Measurements from ENCODE around the gene NR0B2.
"Not testable (repeated sequence)": the region's sequence is repeated elsewhere in the genome, so short reads cannot be mapped to it uniquely, and the experiment has no call there.

Gene NR0B2

DNA sequence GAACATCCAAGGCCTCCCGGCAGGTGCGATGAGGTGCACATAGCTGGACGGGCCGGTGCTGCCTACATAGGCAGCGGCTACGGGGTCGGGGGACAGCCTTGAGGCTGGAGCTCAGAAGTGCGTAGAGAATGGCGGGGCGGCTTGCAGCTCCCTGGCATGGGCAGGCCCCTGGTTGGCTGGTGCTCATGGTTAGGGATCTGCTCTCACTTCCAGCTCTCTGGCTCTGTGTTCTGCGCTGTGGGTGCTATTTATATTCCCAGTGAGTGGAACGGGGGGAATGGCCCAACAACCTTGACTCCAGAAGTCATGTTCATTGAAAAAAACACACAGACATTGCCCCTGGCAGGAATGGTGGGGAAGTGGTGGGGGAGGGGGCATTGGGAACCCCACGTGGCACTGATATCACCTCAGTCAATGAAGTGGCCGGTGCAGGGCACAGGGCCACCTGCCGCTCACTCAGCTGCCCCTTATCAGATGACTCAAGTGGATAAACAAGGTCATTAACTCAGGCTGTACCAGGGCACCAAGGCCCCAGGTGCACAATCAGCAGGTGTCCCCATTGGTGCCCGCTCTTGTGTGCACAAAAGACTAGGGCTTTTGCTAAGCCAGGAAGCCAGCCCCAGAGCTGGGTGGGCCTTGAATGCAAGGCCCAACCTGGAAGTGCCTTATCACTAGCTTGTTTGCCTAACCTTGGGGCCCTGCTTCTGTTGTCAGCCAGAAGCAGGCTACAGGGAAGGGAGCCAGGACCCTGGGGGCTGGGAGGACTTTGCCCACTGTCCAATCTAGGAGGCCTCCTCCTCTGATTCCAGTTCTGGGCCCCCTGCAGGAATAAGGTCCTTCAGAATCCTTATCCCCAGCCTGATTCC lies at the start of gene NR0B2:
Gene NR0B2, minus strand, starts transcription at position 222 of the 866 bp plus-strand sequence. Its CDS starts 35 bp downstream, at position 187.
- no peak for DNase-seq (ENCODE audit: low read depth in 2 of 2)

DNA sequence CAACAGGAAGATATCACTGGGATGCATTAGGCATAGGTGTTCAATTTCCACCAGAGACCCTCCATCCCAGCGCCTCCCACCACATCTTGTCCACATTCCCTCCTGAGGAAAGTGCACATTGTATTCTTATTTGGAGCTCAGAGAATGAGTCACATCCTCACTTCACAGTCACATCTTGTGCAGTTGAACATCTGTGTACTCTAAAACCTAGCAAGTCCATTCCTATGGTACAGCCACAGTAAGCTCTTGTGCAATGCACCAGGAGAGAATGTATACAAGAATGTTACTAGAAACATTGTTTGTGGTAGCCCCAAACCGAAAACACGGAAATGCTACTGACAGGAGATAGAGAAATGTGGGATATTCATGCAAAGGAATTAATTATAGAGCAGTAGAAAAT lies 48.1 kb upstream of the NR0B2 start:
- DNase-seq (ENCODE audit: low read depth in 2 of 2), result no peak

DNA sequence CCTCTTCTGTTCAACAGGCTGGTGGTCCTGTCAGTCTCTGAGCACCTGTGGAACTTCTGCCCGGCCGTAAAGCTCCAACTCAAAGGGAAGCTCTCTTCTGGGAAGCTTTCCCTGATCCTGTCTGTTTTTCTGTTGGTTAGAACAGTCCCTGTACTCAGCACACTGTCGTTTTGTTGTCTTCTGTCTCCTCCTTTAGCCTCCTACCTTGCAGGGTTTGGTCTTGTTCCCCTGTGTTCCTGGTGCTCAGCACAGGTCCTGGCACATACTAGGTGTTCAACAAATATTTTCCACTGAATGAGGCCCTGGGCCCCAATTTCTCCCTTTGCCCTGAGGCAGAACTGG lies 46.8 kb upstream of the NR0B2 start:
- no peak for DNase-seq (ENCODE audit: low read depth in 2 of 2)

DNA sequence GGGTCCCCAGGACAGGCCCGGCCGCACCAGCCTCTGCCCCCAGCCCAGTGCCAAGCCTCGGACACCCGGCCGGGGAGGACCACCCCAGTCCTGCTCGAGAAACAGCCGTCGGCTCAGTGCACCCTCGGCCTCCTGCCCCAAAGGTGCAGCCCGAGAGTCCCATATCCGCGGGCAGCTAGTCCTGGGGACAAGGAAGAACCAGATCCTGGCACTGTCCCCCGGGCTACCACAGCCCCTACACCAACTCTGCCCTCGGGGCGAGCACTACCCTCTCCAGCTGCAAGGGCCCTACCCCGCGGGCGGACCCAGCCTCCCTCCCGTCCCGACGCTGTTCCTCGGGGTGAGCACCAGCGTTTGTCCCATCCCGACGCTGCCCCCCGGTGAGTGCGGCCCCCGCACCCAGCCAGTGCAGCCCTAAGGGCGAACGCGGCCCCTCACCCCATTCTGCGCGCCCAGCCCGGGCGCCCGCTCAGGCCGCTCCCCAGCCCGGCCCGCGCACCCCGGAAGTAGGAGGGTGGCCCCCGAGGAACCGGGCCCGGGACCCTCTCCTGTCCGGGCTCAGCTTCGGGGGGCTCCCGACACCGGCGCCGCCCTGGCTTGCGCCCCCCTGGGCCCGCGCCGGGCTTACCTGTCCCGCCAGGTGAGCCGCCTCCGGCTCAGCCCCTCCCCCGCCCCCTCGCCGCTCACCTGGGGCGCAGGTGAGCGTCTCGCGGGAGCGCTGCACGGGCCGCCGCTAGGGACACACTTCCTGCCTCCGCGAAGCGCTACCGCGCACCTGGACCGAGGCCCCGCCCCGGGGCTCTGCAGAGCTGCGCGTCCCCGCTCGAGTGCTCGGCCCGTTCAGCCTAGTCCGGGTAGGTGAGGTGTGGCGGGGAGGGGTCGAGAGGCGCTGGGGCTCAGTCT lies 46.2 kb upstream of the NR0B2 start, which contains the start of gene KDF1:
Gene KDF1, minus strand, starts transcription at position 747 of the 903 bp plus-strand sequence. CDS start 8,088 bp downstream, outside the sequence.
- peak in 1 of 2 donors; percentile 16 for DNase-seq (ENCODE audit: low read depth in 2 of 2)

DNA sequence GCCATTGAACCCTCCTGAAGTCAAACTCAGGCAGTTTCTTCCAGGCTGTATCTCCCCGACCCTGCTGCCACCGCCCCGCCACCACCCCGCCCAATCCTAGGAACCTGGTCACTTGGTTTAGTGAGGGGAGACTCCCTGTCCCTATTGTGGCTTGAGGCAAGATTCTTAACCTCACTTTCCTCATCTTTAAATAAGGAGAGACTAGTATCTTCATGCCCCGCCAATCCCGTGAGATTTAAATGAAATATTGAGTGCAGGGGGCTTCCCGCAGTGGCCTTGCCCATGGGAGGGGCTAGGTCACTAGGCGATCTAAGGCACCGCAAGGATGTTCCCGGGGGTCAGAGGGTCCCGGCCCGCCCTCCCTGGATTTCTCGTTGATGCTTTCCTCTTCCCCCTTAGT lies 45.5 kb upstream of the NR0B2 start:
- DNase-seq (ENCODE audit: low read depth in 2 of 2), result no peak

DNA sequence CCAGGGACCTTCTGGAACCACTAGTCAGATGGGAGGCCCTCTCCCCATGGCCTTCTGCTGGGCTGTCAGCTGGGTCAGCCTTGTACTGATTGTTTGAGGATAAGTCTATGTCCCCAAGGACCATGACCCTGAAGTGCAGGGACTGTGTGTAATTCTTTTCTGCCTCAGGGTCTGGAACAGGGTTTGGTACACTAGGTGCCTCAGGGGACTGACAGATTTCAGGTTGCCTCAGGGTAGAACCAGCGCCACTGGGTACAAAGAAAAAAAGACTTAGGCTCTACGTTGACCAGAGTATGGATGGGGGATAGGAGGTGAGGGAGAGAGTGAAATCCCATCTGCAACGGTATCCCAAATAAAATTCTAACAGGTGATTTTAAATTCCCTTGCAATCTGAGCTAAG lies 43.5 kb upstream of the NR0B2 start:
- no peak for DNase-seq (ENCODE audit: low read depth in 2 of 2)

- no peak for DNase-seq (ENCODE audit: low read depth in 2 of 2)
These were observed 42.5 kb upstream of the NR0B2 start for GRCh38 chr1:26956321-26956720.

- DNase-seq (ENCODE audit: low read depth in 2 of 2), result no peak
These were observed 39.6 kb upstream of the NR0B2 start for GRCh38 chr1:26953374-26953773.

DNA sequence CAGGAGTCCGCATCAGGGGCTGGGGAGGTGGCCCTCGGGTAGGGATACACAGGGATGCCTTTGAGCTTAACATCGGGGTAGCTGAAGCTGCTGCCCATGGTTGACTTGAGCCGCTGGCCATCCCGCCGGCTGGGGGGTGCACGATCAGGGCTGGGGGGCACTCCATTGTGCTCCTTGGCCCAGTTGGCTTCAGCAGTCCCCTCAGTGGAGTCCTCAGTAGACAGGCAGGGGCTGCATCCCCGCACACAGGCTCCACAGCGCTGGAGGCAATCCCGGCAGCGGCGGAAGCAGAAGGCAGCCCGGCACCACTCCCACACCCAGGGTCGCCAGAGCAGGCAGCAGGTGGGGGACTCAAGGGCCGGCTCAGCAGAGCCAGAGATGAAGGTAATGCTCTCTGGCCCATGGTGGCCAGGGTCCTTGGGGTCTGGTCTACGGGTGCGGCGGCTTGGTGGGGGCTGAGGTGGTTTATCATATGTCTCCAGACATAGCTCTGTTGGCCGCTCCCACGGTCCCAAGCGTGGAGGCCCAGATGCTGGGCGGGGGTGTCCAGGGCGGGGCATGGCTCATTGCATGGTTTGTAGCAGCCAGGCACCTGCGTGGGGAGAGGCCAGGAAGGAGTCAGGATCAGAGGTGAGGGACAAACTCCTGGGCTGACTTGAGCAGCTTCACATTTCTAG lies 38.2 kb upstream of the NR0B2 start:
- no peak for DNase-seq (ENCODE audit: low read depth in 2 of 2)

DNA sequence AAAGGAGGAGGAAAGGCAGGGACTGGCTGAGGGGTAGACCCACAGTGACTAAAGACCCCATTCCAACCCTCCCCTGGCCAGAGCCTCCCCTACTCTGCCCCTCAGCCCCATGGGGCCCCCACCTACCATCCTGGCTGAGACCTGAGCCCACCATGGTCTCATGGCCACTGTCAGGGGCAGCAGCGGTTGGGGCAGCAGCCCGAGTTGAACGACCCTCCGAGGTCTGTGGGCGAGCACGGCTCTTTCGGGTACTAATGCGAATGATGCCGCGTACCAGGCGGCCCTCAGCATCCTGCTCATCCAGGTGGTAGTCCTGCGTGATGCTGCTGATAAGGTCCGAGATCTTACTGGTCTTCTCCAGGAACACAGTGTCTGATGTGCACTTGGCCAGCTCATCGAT lies 37.4 kb upstream of the NR0B2 start:
- no peak for DNase-seq (ENCODE audit: low read depth in 2 of 2)

- no peak for DNase-seq (ENCODE audit: low read depth in 2 of 2)
These were observed 36.8 kb upstream of the NR0B2 start for GRCh38 chr1:26950602-26951001.

- DNase-seq (ENCODE audit: low read depth in 2 of 2), result no peak
These were observed 36.1 kb upstream of the NR0B2 start for GRCh38 chr1:26949926-26950319.

DNA sequence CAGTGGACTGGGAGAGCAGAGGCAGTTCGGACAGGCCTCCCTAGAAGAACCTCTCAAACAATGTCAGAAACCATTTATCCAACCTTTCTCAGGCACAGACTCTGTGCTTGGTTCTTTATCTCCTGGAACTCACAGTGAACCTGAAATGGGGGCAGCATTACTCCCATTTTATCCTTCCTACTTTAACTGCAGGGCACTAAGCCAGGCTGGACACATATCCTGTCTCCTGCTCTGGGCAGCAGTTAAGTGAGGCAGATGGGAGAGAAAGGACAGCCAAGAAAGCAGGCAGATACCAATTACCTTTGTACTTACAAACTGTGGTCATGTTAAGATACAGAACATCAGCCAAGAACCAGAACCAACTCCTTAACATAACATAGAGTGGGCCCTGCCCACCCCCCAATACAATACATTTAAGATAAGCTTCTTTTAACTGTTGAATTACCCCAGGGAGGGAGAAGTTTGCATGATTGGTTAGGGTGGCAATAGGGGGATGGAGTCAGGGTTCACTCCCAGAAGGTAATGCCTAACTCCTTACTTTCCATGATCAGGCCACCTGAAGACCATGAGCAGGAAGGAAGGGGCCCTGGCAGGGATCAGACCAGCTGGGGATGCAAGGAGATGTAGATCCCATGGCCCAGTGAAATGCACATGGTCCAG lies 35.6 kb upstream of the NR0B2 start:
- DNase-seq (ENCODE audit: low read depth in 2 of 2), result no peak

GRCh38 chr1:26948725-26949057 lies 34.9 kb upstream of the NR0B2 start:
- DNase-seq (ENCODE audit: low read depth in 2 of 2), result not testable (repeated sequence)

DNA sequence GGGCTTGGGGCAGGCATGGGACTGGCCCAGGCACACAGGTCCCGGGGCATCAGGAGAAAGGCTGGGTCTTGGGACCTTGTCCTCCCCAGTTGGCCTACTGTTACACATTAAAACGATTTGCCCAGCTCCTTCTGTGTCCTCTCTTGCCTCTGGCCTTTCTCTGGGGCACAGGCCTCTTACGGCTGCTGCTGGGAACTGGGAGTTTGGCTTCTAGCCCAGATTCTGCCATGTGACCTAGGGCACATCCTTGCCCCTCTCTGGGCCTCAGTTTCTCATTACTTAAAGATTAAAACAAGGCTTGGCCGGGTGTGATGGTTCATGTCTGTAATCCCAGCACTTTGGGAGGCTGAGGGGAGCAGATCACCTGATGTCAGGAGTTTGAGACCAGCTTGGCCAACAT lies 32.5 kb upstream of the NR0B2 start:
- DNase-seq (ENCODE audit: low read depth in 2 of 2), result no peak

DNA sequence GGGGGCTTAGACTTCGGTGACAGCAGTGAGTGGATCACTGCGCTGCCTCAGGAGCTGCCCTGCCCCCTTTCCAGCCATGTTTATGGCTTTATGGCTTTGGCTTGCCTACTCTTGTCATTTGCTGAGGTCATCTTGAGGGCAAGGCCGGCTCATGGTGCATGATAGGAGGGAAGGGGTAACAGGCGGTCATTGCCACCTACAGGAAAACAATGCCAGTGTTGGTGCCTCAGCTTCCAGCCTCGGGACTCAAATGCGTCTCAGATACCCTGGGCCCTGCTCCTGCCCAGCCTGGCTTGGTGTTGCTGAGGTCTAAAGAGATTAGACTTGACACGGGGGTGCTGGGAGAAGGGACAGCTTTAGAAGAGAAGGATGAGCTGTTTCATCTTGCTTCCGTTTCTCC lies 32.0 kb upstream of the NR0B2 start:
- DNase-seq (ENCODE audit: low read depth in 2 of 2), result no peak

- DNase-seq (ENCODE audit: low read depth in 2 of 2), result no peak
These were observed 31.4 kb upstream of the NR0B2 start for GRCh38 chr1:26945138-26945537.

DNA sequence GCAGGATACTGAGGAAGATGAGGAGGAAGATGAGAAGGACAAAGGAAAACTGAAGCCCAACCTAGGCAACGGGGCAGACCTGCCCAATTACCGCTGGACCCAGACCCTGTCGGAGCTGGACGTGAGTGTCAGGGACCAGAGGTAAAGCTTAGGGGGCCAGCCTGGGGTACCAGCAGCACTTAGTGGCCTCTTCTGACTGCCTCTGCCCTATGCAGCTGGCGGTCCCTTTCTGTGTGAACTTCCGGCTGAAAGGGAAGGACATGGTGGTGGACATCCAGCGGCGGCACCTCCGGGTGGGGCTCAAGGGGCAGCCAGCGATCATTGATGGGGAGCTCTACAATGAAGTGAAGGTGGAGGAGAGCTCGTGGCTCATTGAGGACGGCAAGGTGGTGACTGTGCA lies 28.9 kb upstream of the NR0B2 start:
- no peak for DNase-seq (ENCODE audit: low read depth in 2 of 2)

DNA sequence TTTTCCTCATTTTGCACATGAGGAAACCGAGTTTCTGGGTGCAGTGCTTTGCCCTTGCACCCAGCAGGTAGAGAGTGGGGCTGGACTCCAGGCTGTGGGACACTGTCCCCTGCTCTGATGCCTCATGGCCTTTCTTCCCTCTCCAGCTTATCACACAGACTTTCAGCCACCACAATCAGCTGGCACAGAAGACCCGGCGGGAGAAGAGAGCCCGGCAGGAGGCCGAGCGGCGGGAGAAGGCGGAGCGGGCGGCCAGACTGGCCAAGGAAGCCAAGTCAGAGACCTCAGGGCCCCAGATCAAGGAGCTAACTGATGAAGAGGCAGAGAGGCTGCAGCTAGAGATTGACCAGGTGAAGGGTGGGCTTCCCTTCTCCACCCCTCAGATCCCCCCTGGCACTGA lies 27.5 kb upstream of the NR0B2 start:
- DNase-seq (ENCODE audit: low read depth in 2 of 2), result no peak

DNA sequence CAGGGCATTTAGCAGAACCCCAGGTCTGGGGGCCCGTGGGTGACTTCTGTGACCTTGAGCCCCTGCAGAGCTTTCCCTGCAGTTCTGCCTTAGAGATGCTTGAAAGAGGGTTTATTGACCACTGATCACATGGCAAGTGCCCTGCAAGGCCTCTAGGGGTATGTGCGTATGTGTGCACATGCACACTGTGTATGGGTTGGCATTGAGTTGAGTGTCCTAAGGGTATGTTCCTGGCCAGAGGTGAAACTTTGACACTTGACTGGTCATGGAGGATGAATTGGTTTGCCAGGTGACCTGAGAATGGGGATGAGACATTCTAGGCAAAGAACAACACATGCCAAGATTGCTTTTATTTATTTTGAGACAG lies 24.9 kb upstream of the NR0B2 start:
- no peak for DNase-seq (ENCODE audit: low read depth in 2 of 2)

GRCh38 chr1:26938004-26938658 lies 24.4 kb upstream of the NR0B2 start:
- DNase-seq (ENCODE audit: low read depth in 2 of 2), result no peak

All from stimulated activated CD8-positive, alpha-beta memory T cell treated with anti-CD3 and anti-CD28 coated beads, Interleukin-15, amount 100 ng/mL, for 4 hours (primary cell).